ENCODE results near the gene TMEM9.

DNA sequence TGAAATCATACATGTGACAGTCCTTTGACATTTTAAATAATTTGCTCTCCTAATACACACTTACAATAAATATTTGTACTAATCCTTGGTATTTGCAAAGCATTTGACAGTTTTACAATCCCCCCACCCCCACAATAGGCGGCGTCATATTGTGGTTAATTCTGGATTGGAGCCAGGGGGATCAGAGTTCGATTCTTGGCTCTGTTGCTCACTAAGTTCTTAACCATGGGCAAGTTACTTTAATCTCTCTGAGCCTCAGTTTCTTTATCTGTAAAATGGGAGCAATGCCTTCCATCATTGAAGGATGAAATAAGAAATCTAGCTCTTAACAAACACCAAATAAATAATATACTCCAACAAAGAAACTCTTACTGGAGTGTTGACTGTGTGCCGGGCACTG, 65.9 kb downstream of the TMEM9 start:
- TF ChIP-seq, protein P1, sequence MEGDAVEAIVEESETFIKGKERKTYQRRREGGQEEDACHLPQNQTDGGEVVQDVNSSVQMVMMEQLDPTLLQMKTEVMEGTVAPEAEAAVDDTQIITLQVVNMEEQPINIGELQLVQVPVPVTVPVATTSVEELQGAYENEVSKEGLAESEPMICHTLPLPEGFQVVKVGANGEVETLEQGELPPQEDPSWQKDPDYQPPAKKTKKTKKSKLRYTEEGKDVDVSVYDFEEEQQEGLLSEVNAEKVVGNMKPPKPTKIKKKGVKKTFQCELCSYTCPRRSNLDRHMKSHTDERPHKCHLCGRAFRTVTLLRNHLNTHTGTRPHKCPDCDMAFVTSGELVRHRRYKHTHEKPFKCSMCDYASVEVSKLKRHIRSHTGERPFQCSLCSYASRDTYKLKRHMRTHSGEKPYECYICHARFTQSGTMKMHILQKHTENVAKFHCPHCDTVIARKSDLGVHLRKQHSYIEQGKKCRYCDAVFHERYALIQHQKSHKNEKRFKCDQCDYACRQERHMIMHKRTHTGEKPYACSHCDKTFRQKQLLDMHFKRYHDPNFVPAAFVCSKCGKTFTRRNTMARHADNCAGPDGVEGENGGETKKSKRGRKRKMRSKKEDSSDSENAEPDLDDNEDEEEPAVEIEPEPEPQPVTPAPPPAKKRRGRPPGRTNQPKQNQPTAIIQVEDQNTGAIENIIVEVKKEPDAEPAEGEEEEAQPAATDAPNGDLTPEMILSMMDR (IDR thresholded peaks at IDR 0.05): no peak
- TF ChIP-seq EZH2 (IDR thresholded peaks at IDR 0.05): no peak
- no peak for TF ChIP-seq EZH2phosphoT487 (IDR thresholded peaks at IDR 0.05)

All from neural progenitor cell (in vitro differentiated cells).